ENCODE data around the gene NFASC. TPM values are rescaled to one million over a fixed set of nuclear protein-coding genes. Genes with fewer than 3 reads are reported as not detected.

Gene NFASC
- total and polyA plus RNA-seq, 4 donors: 0.23 to 5.4 (median 1.9) TPM

DNA sequence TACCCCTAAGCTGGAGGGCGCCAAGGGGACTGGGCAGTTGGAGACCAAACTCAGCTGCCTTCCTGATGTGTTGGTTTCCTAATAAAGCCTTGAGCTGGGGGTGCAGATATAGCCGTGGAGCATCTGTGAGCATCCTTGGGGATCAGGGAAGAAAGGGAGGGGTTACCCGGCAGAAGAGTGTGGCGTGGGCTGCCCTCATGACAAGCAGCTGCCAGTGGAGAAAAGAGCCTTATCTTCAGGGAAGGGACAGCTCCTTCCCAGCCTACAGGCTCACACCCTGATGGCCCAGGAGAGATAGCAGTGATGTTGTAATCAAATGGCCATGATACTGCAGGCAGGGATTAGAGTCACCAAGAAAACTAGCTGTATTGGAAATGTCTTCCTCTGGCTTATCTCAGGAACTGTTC is 10.8 kb upstream of the NFASC start:
- Histone ChIP-seq H3K9me3 (ENCODE audit: control insufficient read depth in 4 of 4, low read length in 3 of 4) (no peaks in the 10 kb centered on the region), H3K27ac (ENCODE audit: low read depth in 1 of 2, low read length in 2 of 2) (no peak overlapping the region), H3K27me3 (ENCODE audit: control insufficient read depth in 4 of 4, insufficient read depth in 4 of 4, low read length in 3 of 4) (no peaks in the 10 kb centered on the region), H3K36me3 (ENCODE audit: control insufficient read depth in 4 of 4, insufficient read depth in 3 of 4, low read depth in 1 of 4, low read length in 3 of 4) (no peaks in the 10 kb centered on the region), H3K4me1 (ENCODE audit: control insufficient read depth in 4 of 4, insufficient read depth in 4 of 4, low read length in 3 of 4) (no peaks in the 10 kb centered on the region), H3K4me3 (ENCODE audit: low read depth in 1 of 3, low read length in 3 of 3) (no peak overlapping the region), H3K9ac (ENCODE audit: low read depth in 1 of 2, low read length in 2 of 2) (no peak overlapping the region)
- 78% methylated on average over 4 of the region's 4 CpGs for WGBS
- TF ChIP-seq FOXA2 (IDR thresholded peaks at IDR 0.05): no peak
- TF ChIP-seq, protein P1, sequence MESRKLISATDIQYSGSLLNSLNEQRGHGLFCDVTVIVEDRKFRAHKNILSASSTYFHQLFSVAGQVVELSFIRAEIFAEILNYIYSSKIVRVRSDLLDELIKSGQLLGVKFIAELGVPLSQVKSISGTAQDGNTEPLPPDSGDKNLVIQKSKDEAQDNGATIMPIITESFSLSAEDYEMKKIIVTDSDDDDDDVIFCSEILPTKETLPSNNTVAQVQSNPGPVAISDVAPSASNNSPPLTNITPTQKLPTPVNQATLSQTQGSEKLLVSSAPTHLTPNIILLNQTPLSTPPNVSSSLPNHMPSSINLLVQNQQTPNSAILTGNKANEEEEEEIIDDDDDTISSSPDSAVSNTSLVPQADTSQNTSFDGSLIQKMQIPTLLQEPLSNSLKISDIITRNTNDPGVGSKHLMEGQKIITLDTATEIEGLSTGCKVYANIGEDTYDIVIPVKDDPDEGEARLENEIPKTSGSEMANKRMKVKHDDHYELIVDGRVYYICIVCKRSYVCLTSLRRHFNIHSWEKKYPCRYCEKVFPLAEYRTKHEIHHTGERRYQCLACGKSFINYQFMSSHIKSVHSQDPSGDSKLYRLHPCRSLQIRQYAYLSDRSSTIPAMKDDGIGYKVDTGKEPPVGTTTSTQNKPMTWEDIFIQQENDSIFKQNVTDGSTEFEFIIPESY (IDR thresholded peaks at IDR 0.05): no peak
- TF ChIP-seq, protein P2, sequence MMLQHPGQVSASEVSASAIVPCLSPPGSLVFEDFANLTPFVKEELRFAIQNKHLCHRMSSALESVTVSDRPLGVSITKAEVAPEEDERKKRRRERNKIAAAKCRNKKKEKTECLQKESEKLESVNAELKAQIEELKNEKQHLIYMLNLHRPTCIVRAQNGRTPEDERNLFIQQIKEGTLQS (IDR thresholded peaks at IDR 0.05): no peak
- no peak for DNase-seq (ENCODE audit: low spot score)

DNA sequence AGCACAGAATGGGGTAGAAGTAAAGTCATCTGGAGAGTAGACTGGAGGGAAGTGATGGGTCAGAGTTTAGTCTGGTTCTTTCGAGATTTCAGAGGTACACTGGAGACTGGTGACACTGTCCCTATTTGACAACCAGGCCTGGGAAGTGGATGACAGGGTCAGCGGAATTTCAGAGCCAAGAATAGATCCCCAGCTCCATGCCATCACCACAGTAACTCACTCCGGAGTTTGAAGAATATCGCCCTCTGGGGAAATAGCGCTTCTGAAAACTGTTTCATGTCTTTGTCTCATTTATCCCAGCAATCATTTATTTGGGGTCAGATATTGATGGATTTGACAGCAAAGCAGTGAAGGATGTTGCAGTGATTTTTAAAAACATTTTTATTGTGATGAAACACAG is 7.6 kb upstream of the NFASC start:
- Histone ChIP-seq H3K4me3 (ENCODE audit: low read depth in 1 of 3, low read length in 3 of 3) (no peak overlapping the region), H3K27ac (ENCODE audit: low read depth in 1 of 2, low read length in 2 of 2) (no peak overlapping the region), H3K4me1 (ENCODE audit: control insufficient read depth in 4 of 4, insufficient read depth in 4 of 4, low read length in 3 of 4) (no peaks in the 10 kb centered on the region), H3K36me3 (ENCODE audit: control insufficient read depth in 4 of 4, insufficient read depth in 3 of 4, low read depth in 1 of 4, low read length in 3 of 4) (no peaks in the 10 kb centered on the region), H3K9me3 (ENCODE audit: control insufficient read depth in 4 of 4, low read length in 3 of 4) (no peaks in the 10 kb centered on the region), H3K27me3 (ENCODE audit: control insufficient read depth in 4 of 4, insufficient read depth in 4 of 4, low read length in 3 of 4) (no peaks in the 10 kb centered on the region), H3K9ac (ENCODE audit: low read depth in 1 of 2, low read length in 2 of 2) (no peak overlapping the region)
- no peak for DNase-seq (ENCODE audit: low spot score)
- no peak for TF ChIP-seq NR2F2 (IDR thresholded peaks at IDR 0.05)
- 70% methylated on average over 5 of the region's 5 CpGs for WGBS

DNA sequence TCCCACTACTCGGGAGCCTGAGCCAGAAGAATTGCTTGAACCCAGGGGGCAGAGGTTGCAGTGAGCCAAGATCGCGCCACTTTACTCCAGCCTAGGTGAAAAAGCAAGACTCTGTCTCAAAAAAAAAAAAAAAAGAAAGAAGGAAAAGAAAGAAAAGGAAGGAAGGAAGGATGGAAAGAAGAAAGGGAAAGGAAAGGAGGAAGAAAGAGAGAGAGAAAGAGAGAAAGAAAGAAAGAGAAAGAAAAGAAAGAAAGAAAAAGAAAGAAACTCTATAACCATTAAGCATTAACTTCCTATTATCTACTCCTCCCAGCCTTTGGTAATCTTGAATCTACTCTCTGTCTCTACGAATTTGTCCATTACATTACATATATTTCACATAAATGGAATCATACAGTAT is 6.9 kb upstream of the NFASC start:
- Histone ChIP-seq H3K27ac (ENCODE audit: low read depth in 1 of 2, low read length in 2 of 2) (no peak overlapping the region), H3K9ac (ENCODE audit: low read depth in 1 of 2, low read length in 2 of 2) (no peak overlapping the region), H3K9me3 (ENCODE audit: control insufficient read depth in 4 of 4, low read length in 3 of 4) (no peaks in the 10 kb centered on the region), H3K27me3 (ENCODE audit: control insufficient read depth in 4 of 4, insufficient read depth in 4 of 4, low read length in 3 of 4) (no peaks in the 10 kb centered on the region), H3K4me3 (ENCODE audit: low read depth in 1 of 3, low read length in 3 of 3) (no peak overlapping the region), H3K4me1 (ENCODE audit: control insufficient read depth in 4 of 4, insufficient read depth in 4 of 4, low read length in 3 of 4) (no peaks in the 10 kb centered on the region), H3K36me3 (ENCODE audit: control insufficient read depth in 4 of 4, insufficient read depth in 3 of 4, low read depth in 1 of 4, low read length in 3 of 4) (no peaks in the 10 kb centered on the region)
- no peak for DNase-seq (ENCODE audit: low spot score)
- TF ChIP-seq, protein P3, sequence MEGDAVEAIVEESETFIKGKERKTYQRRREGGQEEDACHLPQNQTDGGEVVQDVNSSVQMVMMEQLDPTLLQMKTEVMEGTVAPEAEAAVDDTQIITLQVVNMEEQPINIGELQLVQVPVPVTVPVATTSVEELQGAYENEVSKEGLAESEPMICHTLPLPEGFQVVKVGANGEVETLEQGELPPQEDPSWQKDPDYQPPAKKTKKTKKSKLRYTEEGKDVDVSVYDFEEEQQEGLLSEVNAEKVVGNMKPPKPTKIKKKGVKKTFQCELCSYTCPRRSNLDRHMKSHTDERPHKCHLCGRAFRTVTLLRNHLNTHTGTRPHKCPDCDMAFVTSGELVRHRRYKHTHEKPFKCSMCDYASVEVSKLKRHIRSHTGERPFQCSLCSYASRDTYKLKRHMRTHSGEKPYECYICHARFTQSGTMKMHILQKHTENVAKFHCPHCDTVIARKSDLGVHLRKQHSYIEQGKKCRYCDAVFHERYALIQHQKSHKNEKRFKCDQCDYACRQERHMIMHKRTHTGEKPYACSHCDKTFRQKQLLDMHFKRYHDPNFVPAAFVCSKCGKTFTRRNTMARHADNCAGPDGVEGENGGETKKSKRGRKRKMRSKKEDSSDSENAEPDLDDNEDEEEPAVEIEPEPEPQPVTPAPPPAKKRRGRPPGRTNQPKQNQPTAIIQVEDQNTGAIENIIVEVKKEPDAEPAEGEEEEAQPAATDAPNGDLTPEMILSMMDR (IDR thresholded peaks at IDR 0.05; ENCODE audit: low read depth, low read length, missing input control): no peak
- TF ChIP-seq HNF4A (conservative IDR thresholded peaks at IDR 0.05) (no peak), RXRA (IDR thresholded peaks at IDR 0.05) (no peak), SP1 (IDR thresholded peaks at IDR 0.05) (no peak), JUND (IDR thresholded peaks at IDR 0.05) (no peak)
- TF ChIP-seq, protein P4, sequence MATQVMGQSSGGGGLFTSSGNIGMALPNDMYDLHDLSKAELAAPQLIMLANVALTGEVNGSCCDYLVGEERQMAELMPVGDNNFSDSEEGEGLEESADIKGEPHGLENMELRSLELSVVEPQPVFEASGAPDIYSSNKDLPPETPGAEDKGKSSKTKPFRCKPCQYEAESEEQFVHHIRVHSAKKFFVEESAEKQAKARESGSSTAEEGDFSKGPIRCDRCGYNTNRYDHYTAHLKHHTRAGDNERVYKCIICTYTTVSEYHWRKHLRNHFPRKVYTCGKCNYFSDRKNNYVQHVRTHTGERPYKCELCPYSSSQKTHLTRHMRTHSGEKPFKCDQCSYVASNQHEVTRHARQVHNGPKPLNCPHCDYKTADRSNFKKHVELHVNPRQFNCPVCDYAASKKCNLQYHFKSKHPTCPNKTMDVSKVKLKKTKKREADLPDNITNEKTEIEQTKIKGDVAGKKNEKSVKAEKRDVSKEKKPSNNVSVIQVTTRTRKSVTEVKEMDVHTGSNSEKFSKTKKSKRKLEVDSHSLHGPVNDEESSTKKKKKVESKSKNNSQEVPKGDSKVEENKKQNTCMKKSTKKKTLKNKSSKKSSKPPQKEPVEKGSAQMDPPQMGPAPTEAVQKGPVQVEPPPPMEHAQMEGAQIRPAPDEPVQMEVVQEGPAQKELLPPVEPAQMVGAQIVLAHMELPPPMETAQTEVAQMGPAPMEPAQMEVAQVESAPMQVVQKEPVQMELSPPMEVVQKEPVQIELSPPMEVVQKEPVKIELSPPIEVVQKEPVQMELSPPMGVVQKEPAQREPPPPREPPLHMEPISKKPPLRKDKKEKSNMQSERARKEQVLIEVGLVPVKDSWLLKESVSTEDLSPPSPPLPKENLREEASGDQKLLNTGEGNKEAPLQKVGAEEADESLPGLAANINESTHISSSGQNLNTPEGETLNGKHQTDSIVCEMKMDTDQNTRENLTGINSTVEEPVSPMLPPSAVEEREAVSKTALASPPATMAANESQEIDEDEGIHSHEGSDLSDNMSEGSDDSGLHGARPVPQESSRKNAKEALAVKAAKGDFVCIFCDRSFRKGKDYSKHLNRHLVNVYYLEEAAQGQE (IDR thresholded peaks at IDR 0.05): no peak
- 69% methylated on average over 4 of the region's 4 CpGs for WGBS
